Loucy (cell line): ENCODE measurements around the gene SMAD5.

ENCODE experiments used
- H2AFZ ChIP-seq: fragments of 200-600 bp; sonication (generic); 2 replicates; pipeline ENCODE4 v1.6.0; 2016; ENCODE audit warnings: antibody characterized with exemption, mild to moderate bottlenecking, low read length, moderate library complexity
- H3F3A ChIP-seq: fragments of 200-600 bp; 2 replicates; pipeline ENCODE4 v1.6.0; 2016; ENCODE audit warnings: antibody characterized with exemption, low read depth, mild to moderate bottlenecking
- H3K27me3 ChIP-seq: fragments of 200-600 bp; sonication (generic); 2 replicates; pipeline ENCODE4 v1.6.1; 2014; ENCODE audit warnings: low read length, mild to moderate bottlenecking; ENCODE audit not compliant: insufficient read depth, poor library complexity, severe bottlenecking
- H3K36me3 ChIP-seq: fragments of 200-600 bp; sonication (generic); 2 replicates; pipeline ENCODE4 v1.6.1; 2016; ENCODE audit warnings: low read length; ENCODE audit not compliant: insufficient read depth
- H3K4me1 ChIP-seq: fragments of 200-600 bp; sonication (generic); 2 replicates; pipeline ENCODE4 v1.5.1; 2014; ENCODE audit warnings: low read length, mild to moderate bottlenecking; ENCODE audit not compliant: insufficient read depth, poor library complexity, severe bottlenecking
- H3K4me2 ChIP-seq: fragments of 200-600 bp; sonication (generic); 2 replicates; pipeline ENCODE4 v1.6.0; 2014; ENCODE audit warnings: antibody characterized with exemption, low read length, low read depth, mild to moderate bottlenecking; ENCODE audit not compliant: poor library complexity, severe bottlenecking
- H3K4me3 ChIP-seq: fragments of 200-600 bp; sonication (generic); 2 replicates; pipeline ENCODE4 v1.5.1; 2014; ENCODE audit warnings: low read length, mild to moderate bottlenecking, mixed read lengths; ENCODE audit not compliant: poor library complexity, severe bottlenecking
- H3K79me2 ChIP-seq: fragments of 200-600 bp; sonication (generic); 2 replicates; pipeline ENCODE4 v1.6.1; 2014; ENCODE audit warnings: low read length; ENCODE audit not compliant: insufficient read depth
- H3K9ac ChIP-seq: fragments of 200-600 bp; sonication (generic); 2 replicates; pipeline ENCODE4 v1.6.0; 2014; ENCODE audit warnings: mild to moderate bottlenecking, low read depth, low read length, moderate library complexity; ENCODE audit not compliant: poor library complexity, severe bottlenecking
- H3K9me2 ChIP-seq: fragments of 200-600 bp; sonication (generic); replicated peaks from 2 replicates; pipeline ENCODE4 v1.6.1; 2016; ENCODE audit warnings: low read depth, low read length, mixed read lengths
- H3K9me3 ChIP-seq: fragments of 200-600 bp; sonication (generic); 2 replicates; pipeline ENCODE4 v1.6.1; 2014; ENCODE audit warnings: mild to moderate bottlenecking, antibody characterized with exemption, low read length, low read depth; ENCODE audit not compliant: insufficient read depth
- H4K20me1 ChIP-seq: fragments of 200-600 bp; sonication (generic); 2 replicates; pipeline ENCODE4 v1.6.0; 2014; ENCODE audit warnings: antibody characterized with exemption, low read length, mild to moderate bottlenecking; ENCODE audit not compliant: insufficient read depth, poor library complexity, severe bottlenecking
- CTCF ChIP-seq: fragments of 200-600 bp; sonication (generic); conservative IDR thresholded peaks from 2 replicates; pipeline ENCODE4 v1.5.1; 2014; ENCODE audit warnings: mild to moderate bottlenecking, antibody characterized with exemption, low read length
- EZH2phosphoT487 ChIP-seq: fragments of 200-600 bp; IDR thresholded peaks from 2 replicates; pipeline ENCODE4 v1.6.1; 2018; ENCODE audit warnings: antibody characterized with exemption, mild to moderate bottlenecking, moderate library complexity, borderline replicate concordance

SMAD5 gene

GRCh38 chr5:136207631-136208030, 75.0 kb downstream of the SMAD5 start:
- Histone ChIP-seq H4K20me1 (no peaks in the 10 kb centered on the region), H3F3A (no peaks in the 10 kb centered on the region), H3K4me2 (no peak overlapping the region), H3K9me2 (no peaks in the 10 kb centered on the region), H3K9ac (no peak overlapping the region), H3K36me3 (no peaks in the 10 kb centered on the region), H3K9me3 (no peaks in the 10 kb centered on the region), H3K4me1 (no peaks in the 10 kb centered on the region), H3K4me3 (no peak overlapping the region), H3K27me3 (no peaks in the 10 kb centered on the region), H2AFZ (no peak overlapping the region), H3K79me2 (no peaks in the 10 kb centered on the region)
- TF ChIP-seq EZH2phosphoT487 (no peak), CTCF (no peak)

GRCh38 chr5:136208916-136209315, 76.3 kb downstream of the SMAD5 start:
- Histone ChIP-seq H3K9me3 (no peaks in the 10 kb centered on the region), H3F3A (no peaks in the 10 kb centered on the region), H3K4me1 (no peaks in the 10 kb centered on the region), H4K20me1 (no peaks in the 10 kb centered on the region), H3K9me2 (no peaks in the 10 kb centered on the region), H3K4me3 (no peak overlapping the region), H3K4me2 (no peak overlapping the region), H3K79me2 (no peaks in the 10 kb centered on the region), H2AFZ (no peak overlapping the region), H3K9ac (no peak overlapping the region), H3K36me3 (no peaks in the 10 kb centered on the region), H3K27me3 (no peaks in the 10 kb centered on the region)
- TF ChIP-seq CTCF (no peak), EZH2phosphoT487 (no peak)

GRCh38 chr5:136209346-136209910, 76.8 kb downstream of the SMAD5 start:
- no peaks in the 10 kb centered on the region for H3K36me3 ChIP-seq
- H3K9ac ChIP-seq = no peak overlapping the region
- H3K4me2 ChIP-seq = no peak overlapping the region
- no peaks in the 10 kb centered on the region for H4K20me1 ChIP-seq
- no peaks in the 10 kb centered on the region for H3K4me1 ChIP-seq
- TF ChIP-seq CTCF (no peak), EZH2phosphoT487 (no peak)
- H3K9me3 ChIP-seq = no peaks in the 10 kb centered on the region
- no peaks in the 10 kb centered on the region for H3K79me2 ChIP-seq
- H3K4me3 ChIP-seq = no peak overlapping the region
- H2AFZ ChIP-seq = no peak overlapping the region
- H3K9me2 ChIP-seq = no peaks in the 10 kb centered on the region
- H3F3A ChIP-seq = no peaks in the 10 kb centered on the region
- H3K27me3 ChIP-seq = no peaks in the 10 kb centered on the region
